SH-SY5Y (cell line): ENCODE measurements around the gene PRAMEF4.
"Not testable (repeated sequence)": the region's sequence is repeated elsewhere in the genome, so short reads cannot be mapped to it uniquely, and the experiment has no call there.

Experiments
- GATA2 ChIP-seq: IDR thresholded peaks from 2 replicates; pipeline ENCODE4 v1.6.1; 2011; ENCODE audit warnings: mild to moderate bottlenecking, low read depth, low read length
- GATA3 ChIP-seq: IDR thresholded peaks from 2 replicates; pipeline ENCODE4 v1.6.1; 2011; ENCODE audit warnings: low read depth, mild to moderate bottlenecking, low read length, moderate library complexity

Gene PRAMEF4

GRCh38 chr1:12886101-12886500 lies at the start of gene PRAMEF4:
TSS of gene PRAMEF4 (minus strand) at chr1:12886201. CDS start at chr1:12883394, 2,807 bp downstream.
- not testable (repeated sequence) for TF ChIP-seq GATA2, GATA3

- not testable (repeated sequence) for TF ChIP-seq GATA3, GATA2
Measured at GRCh38 chr1:12916310-12916709, 30.3 kb upstream of the PRAMEF4 start, which contains the start of gene PRAMEF7. TSS of gene PRAMEF7 (plus strand) at chr1:12916610. CDS start at chr1:12917693, 1,083 bp downstream.

DNA sequence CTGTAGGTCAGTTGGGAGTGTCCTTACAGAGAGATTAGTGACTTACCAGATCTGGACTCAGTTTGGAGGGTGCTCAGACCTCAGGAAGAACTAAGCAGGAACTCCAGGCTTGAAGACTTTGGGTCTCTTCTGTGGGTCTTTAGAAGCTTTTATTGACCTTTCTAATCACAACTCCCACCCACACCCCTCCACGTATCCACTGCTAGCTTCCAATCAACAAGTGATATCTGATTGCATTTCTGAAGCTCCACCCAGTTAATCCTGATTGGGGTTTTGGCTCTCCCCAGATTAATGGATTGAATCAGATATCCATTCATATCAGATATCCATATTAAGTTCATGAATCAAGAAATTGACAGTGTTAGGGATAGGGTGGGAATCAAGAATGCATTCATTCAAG lies 12.2 kb upstream of the PRAMEF4 start, which contains the start of gene PRAMEF10:
Gene PRAMEF10 (minus strand): TSS at position 101 of the 400 bp plus-strand sequence. CDS start 2,423 bp downstream, outside the sequence.
- TF ChIP-seq GATA3, GATA2: not testable (repeated sequence)

- not testable (repeated sequence) for TF ChIP-seq GATA3, GATA2
Measured at GRCh38 chr1:12856786-12857185, 29.2 kb downstream of the PRAMEF4 start, which contains the start of gene PRAMEF2. TSS of gene PRAMEF2 (plus strand) at chr1:12857086. CDS start at chr1:12859010, 1,924 bp downstream.

DNA sequence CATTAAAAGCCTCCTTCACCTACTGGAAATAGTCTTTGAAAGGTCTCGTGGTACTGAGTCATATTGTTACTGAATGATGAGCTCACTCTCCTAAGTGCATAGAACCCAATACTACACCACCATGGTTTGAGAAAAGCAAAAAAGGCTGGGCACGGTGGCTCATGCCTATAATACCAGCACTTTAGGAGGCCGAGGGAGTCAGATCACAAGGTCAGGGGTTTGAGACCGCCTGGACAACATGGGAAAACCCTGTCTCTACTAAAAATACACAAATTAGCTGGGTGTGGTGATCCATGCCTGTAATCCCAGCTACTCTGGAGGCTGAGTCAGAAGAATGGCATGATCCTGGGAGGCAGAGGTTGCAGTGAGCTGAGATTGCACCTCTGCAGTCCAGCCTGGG lies 34.2 kb downstream of the PRAMEF4 start:
- TF ChIP-seq GATA3 = no peak
- no peak for TF ChIP-seq GATA2

DNA sequence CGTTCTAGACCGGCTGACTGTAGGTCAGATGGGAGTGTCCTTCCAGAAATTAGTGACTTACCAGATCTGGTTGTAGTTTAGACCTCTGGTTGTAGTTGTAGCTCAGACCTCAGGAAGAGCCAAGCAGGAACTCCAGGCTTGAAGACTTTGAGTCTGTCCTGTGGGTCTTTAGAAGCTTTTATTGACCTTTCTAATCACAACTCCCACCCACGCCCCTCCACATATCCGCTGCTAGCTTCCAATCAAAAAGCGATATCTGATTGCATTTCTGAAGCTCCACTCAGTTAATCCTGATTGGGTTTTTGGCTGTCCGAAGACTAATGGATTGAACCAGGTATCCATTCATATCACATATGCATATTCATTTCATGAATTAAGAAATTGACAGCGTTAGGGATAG lies 37.4 kb downstream of the PRAMEF4 start, which contains the start of gene HNRNPCL1:
Gene HNRNPCL1 (minus strand): TSS at position 101 of the 400 bp plus-strand sequence. CDS start 431 bp downstream, outside the sequence.
- TF ChIP-seq GATA3, GATA2: not testable (repeated sequence)

DNA sequence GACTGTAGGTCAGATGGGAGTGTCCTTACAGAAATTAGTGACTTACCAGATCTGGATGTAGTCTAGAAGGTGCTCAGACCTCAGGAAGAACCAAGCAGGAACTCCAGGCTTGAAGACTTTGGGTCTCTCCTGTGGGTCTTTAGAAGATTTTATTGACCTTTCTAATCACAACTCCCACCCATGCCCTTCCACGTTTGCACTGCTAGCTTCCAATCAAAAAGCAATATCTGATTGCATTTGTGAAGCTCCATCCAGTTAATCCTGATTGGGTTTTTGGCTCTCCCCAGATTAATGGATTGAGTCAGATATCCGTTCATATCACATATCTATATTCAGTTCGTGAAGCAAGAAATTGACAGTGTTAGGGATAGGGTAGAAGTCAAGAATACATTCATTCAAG lies 54.7 kb downstream of the PRAMEF4 start, which contains the start of gene PRAMEF11:
Gene PRAMEF11 (minus strand): TSS at position 101 of the 400 bp plus-strand sequence. CDS start 2,621 bp downstream, outside the sequence.
- TF ChIP-seq GATA3, GATA2: not testable (repeated sequence)
